ENCODE data around the gene SPOCK1.

Gene SPOCK1

DNA sequence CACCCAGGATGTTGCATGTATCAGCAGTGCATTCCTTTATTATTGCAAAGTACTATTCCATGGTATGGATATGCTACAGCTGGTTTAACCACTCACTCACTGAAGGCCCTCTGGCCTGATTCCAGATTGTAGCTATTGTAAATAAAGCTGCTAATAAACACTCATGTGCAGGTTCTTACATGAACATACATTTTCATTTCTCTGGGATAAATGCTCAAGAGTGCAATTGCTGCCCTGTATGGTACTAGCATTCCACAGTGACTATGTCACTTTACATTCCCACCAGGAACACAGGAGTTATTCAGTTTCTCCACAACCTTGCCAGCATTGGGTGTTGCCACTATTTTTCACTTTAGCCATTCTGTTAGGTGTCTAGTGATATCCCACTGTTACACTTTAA, 267.6 kb downstream of the SPOCK1 start:
- Histone ChIP-seq H3K9me3 (no peaks in the 10 kb centered on the region), H3K4me1 (peaks cover 0 to 6% (median 0%) of the 10 kb centered on the region in 4 donors), H3K27me3 (no peaks in the 10 kb centered on the region), H3K27ac (no peak overlapping the region), H3K4me3 (no peak overlapping the region), H3K36me3 (no peaks in the 10 kb centered on the region)
- TF ChIP-seq, protein P1, sequence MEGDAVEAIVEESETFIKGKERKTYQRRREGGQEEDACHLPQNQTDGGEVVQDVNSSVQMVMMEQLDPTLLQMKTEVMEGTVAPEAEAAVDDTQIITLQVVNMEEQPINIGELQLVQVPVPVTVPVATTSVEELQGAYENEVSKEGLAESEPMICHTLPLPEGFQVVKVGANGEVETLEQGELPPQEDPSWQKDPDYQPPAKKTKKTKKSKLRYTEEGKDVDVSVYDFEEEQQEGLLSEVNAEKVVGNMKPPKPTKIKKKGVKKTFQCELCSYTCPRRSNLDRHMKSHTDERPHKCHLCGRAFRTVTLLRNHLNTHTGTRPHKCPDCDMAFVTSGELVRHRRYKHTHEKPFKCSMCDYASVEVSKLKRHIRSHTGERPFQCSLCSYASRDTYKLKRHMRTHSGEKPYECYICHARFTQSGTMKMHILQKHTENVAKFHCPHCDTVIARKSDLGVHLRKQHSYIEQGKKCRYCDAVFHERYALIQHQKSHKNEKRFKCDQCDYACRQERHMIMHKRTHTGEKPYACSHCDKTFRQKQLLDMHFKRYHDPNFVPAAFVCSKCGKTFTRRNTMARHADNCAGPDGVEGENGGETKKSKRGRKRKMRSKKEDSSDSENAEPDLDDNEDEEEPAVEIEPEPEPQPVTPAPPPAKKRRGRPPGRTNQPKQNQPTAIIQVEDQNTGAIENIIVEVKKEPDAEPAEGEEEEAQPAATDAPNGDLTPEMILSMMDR (IDR thresholded peaks at IDR 0.05), result no peak
- intact Hi-C loops (cut with DNase I; ENCODE audit: low total_unique reads), result no loop called here
- no peak for DNase-seq

DNA sequence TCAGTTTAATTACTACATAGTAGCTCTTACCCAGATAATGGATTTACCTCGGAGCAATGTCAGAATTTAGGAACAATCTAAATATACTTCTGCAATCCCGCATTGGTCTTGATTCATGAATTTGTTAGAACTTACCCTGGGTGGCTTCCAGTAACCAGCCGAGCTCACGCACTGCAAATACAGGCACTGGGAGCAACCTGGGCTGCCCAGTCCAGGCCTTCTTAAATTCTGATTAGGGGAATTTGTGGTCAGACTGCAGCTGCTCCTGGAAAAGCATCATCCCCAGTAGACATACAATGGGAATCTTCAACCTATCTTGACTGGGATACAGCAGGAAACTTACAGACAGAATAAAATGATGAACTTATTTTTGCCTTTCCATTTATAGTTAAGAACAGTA, 270.3 kb downstream of the SPOCK1 start:
- no peak for DNase-seq
- Histone ChIP-seq H3K4me1 (peaks cover 0 to 6% (median 0%) of the 10 kb centered on the region in 4 donors), H3K27me3 (no peaks in the 10 kb centered on the region), H3K9me3 (no peaks in the 10 kb centered on the region), H3K27ac (no peak overlapping the region), H3K36me3 (no peaks in the 10 kb centered on the region), H3K4me3 (no peak overlapping the region)
- TF ChIP-seq, protein P1 (IDR thresholded peaks at IDR 0.05), result no peak
- intact Hi-C loops (cut with DNase I; ENCODE audit: low total_unique reads), result no loop called here

DNA sequence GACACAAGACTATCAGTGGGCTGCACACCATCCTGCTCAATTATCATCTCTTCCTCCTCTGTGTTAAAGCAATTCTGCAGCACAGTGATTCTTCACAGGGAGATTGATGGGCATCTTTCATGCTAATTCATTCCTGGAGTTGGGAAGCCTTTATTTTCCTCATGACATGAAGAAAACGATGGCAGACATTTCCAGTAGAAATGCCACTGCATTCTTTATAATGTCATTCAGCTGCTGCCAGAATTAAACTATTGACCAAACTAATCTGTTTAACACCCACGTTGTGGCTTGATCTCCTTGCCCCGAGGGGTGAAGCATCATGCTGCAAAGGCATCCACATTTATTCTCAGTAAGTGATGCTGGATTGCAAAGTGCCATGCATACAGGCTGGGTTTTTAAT, 273.0 kb downstream of the SPOCK1 start:
- Histone ChIP-seq H3K27ac (no peak overlapping the region), H3K4me3 (no peak overlapping the region), H3K9me3 (no peaks in the 10 kb centered on the region), H3K36me3 (no peaks in the 10 kb centered on the region), H3K4me1 (peaks cover 0 to 6% (median 0%) of the 10 kb centered on the region in 4 donors), H3K27me3 (no peaks in the 10 kb centered on the region)
- intact Hi-C loops (cut with DNase I; ENCODE audit: low total_unique reads), result no loop called here
- DNase-seq, result no peak
- TF ChIP-seq, protein P1 (IDR thresholded peaks at IDR 0.05), result no peak

DNA sequence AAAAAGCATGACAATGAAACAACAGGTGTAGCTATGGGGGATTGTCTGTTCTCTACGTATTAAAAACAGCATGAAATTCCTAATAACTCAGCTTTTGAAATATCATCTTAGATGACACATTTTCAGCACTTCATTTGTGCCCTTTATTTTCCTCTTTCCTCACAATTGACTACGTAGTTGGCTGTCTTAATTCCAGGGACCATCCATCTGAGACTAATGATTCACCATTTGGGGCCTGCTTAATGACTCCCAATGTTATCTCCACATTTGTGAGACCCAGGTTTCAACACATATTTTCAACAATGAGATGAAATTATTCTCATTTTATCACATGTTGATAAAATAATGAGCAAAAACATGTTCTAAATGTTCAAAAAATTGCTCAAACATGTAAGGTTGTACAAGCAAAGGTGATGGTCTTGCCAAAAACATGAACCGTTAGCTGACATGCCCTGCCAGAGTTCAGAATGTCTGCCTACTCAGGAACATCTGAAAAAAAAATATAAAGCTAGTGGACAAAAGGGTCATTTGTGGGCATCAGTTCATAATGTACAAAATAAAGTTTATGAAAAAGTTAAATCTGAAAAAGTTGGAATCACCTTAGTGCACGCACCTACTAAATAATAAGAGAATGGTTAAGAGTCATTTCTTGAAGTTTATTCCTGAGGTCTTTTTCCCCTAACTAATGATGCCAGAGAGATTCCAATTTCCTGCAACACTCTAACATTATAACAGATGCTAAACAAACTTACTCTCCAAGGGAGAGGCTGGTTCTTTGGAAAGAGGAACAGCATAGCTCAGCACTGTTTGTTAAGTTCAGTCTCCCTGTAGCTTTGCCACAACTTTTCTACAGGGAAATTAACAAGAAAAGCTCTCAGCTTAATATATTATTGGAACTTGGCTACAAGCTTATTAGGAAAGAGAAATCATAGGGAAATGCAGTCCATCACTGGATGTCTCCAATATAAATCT, 275.5 kb downstream of the SPOCK1 start:
- Histone ChIP-seq H3K27ac (no peak overlapping the region), H3K27me3 (no peaks in the 10 kb centered on the region), H3K4me1 (peaks cover 0 to 7% (median 2%) of the 10 kb centered on the region in 4 donors), H3K36me3 (no peaks in the 10 kb centered on the region), H3K9me3 (no peaks in the 10 kb centered on the region), H3K4me3 (no peak overlapping the region)
- TF ChIP-seq, protein P1 (IDR thresholded peaks at IDR 0.05), result no peak
- DNase-seq, result no peak
- intact Hi-C loops (cut with DNase I; ENCODE audit: low total_unique reads), result no loop called here

DNA sequence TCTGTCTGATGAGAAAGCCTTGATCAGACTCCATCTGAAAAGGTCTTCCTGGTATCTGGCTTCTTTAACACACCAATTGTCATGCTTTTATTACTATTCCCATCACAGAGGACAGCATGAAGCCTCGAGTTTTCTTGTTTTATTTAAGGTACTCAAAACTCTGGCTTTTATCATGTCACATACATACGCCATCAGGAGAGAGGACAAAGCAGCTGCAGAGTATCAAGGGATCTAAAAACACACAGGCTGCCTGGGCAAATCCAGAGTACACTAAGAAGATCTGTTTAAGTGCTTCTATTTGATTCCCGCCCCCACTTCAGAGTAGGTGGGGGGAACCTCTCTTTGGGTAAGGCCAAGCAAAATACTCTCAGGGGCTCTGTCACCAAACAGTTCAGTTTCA, 277.2 kb downstream of the SPOCK1 start:
- Histone ChIP-seq H3K4me1 (peaks cover 0 to 15% (median 5%) of the 10 kb centered on the region in 4 donors), H3K27me3 (no peaks in the 10 kb centered on the region), H3K4me3 (no peak overlapping the region), H3K9me3 (no peaks in the 10 kb centered on the region), H3K36me3 (no peaks in the 10 kb centered on the region), H3K27ac (no peak overlapping the region)
- no peak for DNase-seq
- TF ChIP-seq, protein P1 (IDR thresholded peaks at IDR 0.05), result no peak
- intact Hi-C loops (cut with DNase I; ENCODE audit: low total_unique reads), result no loop called here

Measured in tibial artery (tissue), 4 donors.